GM19025 (cell line): ENCODE measurements around the gene CNKSR3.

Experiments used
- ATAC-seq: cut with Tn5 transposase; IDR thresholded peaks from one replicate; pipeline ENCODE4 v1.9.1; 2021; ENCODE audit warnings: mild to moderate bottlenecking, low read depth, moderate library complexity; ENCODE audit not compliant: unreplicated experiment

Gene CNKSR3

GRCh38 chr6:154504865-154505449 lies 5.5 kb downstream of the CNKSR3 start:
- ATAC-seq: no peak

GRCh38 chr6:154504102-154504501 lies 6.4 kb downstream of the CNKSR3 start:
- ATAC-seq: no peak

GRCh38 chr6:154503658-154504057 lies 6.8 kb downstream of the CNKSR3 start:
- ATAC-seq: no peak

- no peak for ATAC-seq
Observed at GRCh38 chr6:154502553-154502952, 7.9 kb downstream of the CNKSR3 start.

GRCh38 chr6:154501578-154501868 lies 9.0 kb downstream of the CNKSR3 start:
- ATAC-seq: no peak

GRCh38 chr6:154500769-154501577 lies 9.5 kb downstream of the CNKSR3 start:
- ATAC-seq: no peak

- ATAC-seq: no peak
Observed at GRCh38 chr6:154499855-154500589, 10.5 kb downstream of the CNKSR3 start.

GRCh38 chr6:154498340-154498934 lies 12.0 kb downstream of the CNKSR3 start:
- ATAC-seq: no peak

GRCh38 chr6:154496793-154497517 lies 13.5 kb downstream of the CNKSR3 start:
- no peak for ATAC-seq

- no peak for ATAC-seq
Observed at GRCh38 chr6:154496186-154496585, 14.3 kb downstream of the CNKSR3 start.

GRCh38 chr6:154494592-154495311 lies 15.7 kb downstream of the CNKSR3 start:
- no peak for ATAC-seq

GRCh38 chr6:154491567-154492470 lies 18.7 kb downstream of the CNKSR3 start:
- no peak for ATAC-seq

GRCh38 chr6:154489822-154490221 lies 20.7 kb downstream of the CNKSR3 start:
- no peak for ATAC-seq

- ATAC-seq: no peak
Observed at GRCh38 chr6:154488802-154489437, 21.6 kb downstream of the CNKSR3 start.

- ATAC-seq: no peak
Observed at GRCh38 chr6:154488248-154488593, 22.3 kb downstream of the CNKSR3 start.

GRCh38 chr6:154487367-154488247 lies 22.9 kb downstream of the CNKSR3 start:
- ATAC-seq: no peak

- no peak for ATAC-seq
Observed at GRCh38 chr6:154485815-154486214, 24.7 kb downstream of the CNKSR3 start.

- ATAC-seq: no peak
Observed at GRCh38 chr6:154484942-154485341, 25.5 kb downstream of the CNKSR3 start.
